GM18951 (cell line): ENCODE results near the gene NF1.
"Not testable (repeated sequence)": the region's sequence is repeated elsewhere in the genome, so short reads cannot be mapped to it uniquely, and the experiment has no call there.

Source experiments
- POLR2A ChIP-seq: IDR thresholded peaks from 4 replicates; pipeline ENCODE4 v1.6.1; 2011; ENCODE audit warnings: mild to moderate bottlenecking; ENCODE audit not compliant: insufficient read length, insufficient read depth; ENCODE audit errors: extremely low read depth
- in situ Hi-C: fragments of 300-500 bp; cut with MboI; formaldehyde crosslinking; loops from one replicate; pipeline ENCODE4 v1.12.0; 2022; ENCODE audit warnings: low sequenced_read_pairs, mixed read lengths, inconsistent platforms; ENCODE audit not compliant: unreplicated experiment

Gene NF1

DNA sequence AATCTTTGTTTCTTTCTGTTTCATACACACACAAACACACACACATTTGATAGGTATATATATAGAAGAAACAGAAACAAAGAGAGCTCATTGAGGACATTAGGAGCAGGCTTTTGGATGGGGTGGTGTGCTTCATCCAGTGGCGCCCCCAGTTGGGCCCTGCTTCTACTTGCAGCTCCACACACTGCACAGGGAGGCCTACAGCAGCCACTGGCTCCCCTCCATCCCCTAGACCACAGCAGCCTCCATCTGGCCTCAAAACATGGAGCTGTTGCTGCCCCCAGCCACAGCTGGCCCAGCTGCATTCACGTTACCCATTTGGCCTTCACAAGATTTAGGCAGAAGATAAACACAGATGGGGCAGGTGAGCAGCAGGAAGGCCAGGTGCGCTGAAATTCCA, 33.1 kb upstream of the NF1 start:
- no peak for TF ChIP-seq POLR2A
- in situ Hi-C loops: no loop called here

GRCh38 chr17:31062346-31062745, 32.4 kb upstream of the NF1 start:
- no peak for TF ChIP-seq POLR2A

GRCh38 chr17:31064707-31065106, 30.1 kb upstream of the NF1 start:
- no peak for TF ChIP-seq POLR2A
- in situ Hi-C loops: no loop called here

More at GRCh38 chr17:31062346-31062745, 32.4 kb upstream of the NF1 start:
- in situ Hi-C loops: no loop called here

DNA sequence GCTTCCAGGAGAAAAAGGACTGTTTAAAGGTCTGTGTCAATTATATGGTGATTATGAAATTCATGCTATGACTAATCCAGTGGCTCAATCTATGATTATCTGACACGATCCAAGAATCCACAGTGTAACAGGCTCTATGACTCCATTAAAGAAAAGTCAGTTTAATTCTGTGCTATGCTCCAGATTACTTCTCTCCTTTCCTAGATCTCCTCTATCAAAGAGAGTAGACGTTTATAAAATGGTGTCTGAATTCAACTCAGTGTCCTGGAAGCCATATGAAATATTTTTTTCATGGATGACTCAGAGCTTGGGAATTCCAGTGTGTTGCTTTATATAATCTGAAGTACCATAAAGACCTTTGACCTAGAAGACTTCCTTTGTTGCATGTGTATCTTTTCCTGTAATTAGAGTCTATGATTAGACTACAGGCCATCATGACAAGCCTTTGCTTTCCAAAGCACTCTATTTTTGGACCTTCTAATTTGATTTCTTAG, 27.0 kb upstream of the NF1 start:
- in situ Hi-C loops: no loop called here
- TF ChIP-seq POLR2A: no peak

- no peak for TF ChIP-seq POLR2A
- in situ Hi-C loops: no loop called here
Measured at GRCh38 chr17:31068291-31068690, 26.5 kb upstream of the NF1 start.

GRCh38 chr17:31072186-31072585, 22.6 kb upstream of the NF1 start:
- in situ Hi-C loops: no loop called here

GRCh38 chr17:31073411-31073810, 21.4 kb upstream of the NF1 start:
- TF ChIP-seq POLR2A: no peak
- in situ Hi-C loops: no loop called here

More at GRCh38 chr17:31072186-31072585, 22.6 kb upstream of the NF1 start:
- no peak for TF ChIP-seq POLR2A

DNA sequence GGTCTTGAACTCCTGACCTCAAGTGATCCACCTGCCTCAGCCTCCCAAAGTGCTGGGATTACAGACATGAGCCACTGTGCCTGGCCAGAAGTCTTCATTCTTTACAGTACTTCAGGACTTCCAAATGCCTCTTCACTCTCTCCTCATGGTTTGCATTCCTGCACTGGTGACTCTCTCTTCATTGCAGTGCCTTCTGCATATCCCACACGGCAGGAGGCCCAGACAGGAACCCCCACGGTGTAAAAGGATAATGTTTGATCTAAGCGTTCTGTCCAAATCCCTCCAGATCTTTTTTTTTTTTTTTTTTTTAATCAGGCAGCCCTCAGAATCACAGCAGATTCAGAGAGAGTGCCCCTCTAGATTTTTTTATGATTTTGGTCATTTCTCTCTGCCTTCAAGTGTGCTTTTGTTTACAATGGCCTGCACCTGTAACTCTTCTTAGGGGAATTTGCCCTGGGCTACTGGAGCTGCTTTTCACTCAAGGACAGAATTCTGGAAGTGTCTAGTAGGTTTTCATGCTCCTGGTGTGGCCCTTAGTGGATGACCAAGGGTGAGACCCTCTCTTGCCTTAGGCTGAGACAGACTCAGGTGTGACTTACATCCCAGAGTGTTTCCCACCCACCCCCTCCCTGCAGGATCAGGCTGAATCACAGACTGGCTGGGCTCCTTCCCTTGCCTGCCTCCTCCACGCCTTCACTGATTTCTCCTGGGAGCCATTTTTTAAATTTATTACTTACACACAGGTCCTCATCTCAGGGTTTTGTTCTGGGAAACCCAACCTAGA, 19.8 kb upstream of the NF1 start:
- TF ChIP-seq POLR2A: no peak
- in situ Hi-C loops: no loop called here

- TF ChIP-seq POLR2A: no peak
- in situ Hi-C loops: no loop called here
Measured at GRCh38 chr17:31078290-31078689, 16.5 kb upstream of the NF1 start.

DNA sequence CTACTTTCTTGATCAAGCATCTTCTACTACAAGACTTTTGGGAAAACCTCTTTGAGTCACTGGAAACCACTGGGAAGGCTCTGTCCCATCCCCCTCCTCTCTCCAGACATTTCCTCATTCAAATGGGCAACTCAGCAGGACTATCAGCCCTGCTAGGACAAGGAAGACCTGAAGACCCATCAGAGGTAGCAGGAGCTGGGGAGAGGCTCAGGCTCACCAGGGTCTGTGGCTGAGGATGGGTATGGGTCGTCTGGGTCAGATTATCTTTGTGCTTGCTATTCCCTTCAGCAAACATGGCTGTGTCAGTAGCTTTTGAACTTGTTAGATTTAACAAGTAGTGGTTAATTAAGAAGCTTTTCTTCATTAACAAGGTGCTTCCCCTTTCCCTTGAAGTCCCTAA, 15.0 kb upstream of the NF1 start:
- TF ChIP-seq POLR2A: no peak
- in situ Hi-C loops: no loop called here

DNA sequence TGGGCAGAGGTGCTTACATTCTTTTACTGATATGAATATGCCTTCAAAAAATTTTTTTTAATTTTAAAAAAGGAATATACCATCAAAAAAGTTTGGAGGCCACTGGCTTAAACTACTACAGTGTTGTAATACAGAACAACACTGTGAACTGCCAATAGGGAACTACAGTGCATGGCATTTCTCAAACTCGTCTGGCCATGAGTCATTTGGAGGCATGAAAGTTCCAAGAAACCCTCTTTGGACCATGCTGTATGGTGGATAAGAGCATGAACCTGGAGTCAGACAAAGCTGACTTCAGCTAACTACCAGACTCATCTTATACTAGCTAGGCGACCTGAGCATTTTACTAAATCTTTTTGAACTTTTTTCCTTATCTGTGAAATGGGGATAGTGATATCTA, 9.2 kb upstream of the NF1 start:
- in situ Hi-C loops: no loop called here
- no peak for TF ChIP-seq POLR2A

DNA sequence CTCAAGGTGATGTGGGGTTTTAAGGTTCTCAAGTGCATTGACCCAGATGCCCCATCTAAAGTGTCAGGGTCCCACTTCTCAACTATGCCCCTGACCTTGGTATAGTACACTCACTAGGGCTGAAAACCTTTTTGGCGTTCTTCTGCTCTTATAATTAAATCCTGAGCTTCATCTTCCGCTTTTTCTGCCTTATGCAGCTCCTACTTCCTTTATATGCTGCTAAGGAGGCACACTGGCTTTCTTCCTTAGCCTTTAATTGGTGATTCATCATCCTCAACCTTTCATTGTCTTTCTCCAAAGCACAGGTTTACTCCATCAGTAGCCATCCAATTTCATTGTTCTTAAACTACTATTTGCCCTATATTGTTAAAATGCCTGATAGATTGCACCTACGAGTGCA, 5.3 kb upstream of the NF1 start:
- in situ Hi-C loops: no loop called here
- no peak for TF ChIP-seq POLR2A

GRCh38 chr17:31090650-31091049, 4.1 kb upstream of the NF1 start:
- in situ Hi-C loops: not testable (repeated sequence)

- in situ Hi-C loops: no loop called here
- no peak for TF ChIP-seq POLR2A
Measured at GRCh38 chr17:31092475-31093064, 2.2 kb upstream of the NF1 start.
